A549 (cell line): ENCODE measurements around the gene ANTXR2. TPM values are rescaled to one million over a fixed set of nuclear protein-coding genes. Genes with fewer than 3 reads are reported as not detected.

Experiments used
- ATAC-seq, 2 experiments: fragments of 200-7000 bp in 1 of 2; fragments of >200 bp in 1 of 2; cut with Nextera tagmentation in 1 of 2; cut with Tn5 transposase in 1 of 2; 3 replicates each; pipeline versions ENCODE4 v1.8.0 to v1.9.1; 2018 to 2020; ENCODE audit warnings: mild to moderate bottlenecking in 1 of 2, moderate library complexity in 1 of 2
- CTCF ChIA-PET: fragments of 300-600 bp; sonication (Branson Sonifier 250); formaldehyde crosslinking; extraction: SDS; loops from one replicate; lab custom pipeline; 2021; ENCODE audit warnings: antibody characterized with exemption, inconsistent platforms; lab: Yijun Ruan, JAX
- POLR2A ChIA-PET: fragments of 350-600 bp; formaldehyde crosslinking; extraction: SDS; loops from one replicate; lab custom pipeline; 2021; ENCODE audit warnings: antibody characterized with exemption, inconsistent platforms; lab: Yijun Ruan, JAX
- DNase-seq, 2 experiments: peaks; one replicate each; pipeline versions ENCODE4 v3.0.0 to v3.0.0-alpha.2; 2011 to 2016; ENCODE audit warnings: low read depth in 1 of 2, low spot score in 1 of 2
- FAIRE-seq: peaks from 2 replicates; lab custom pipeline; 2011; peaks lifted over from hg19 to GRCh38; lab: Jason Lieb, UNC
- H3K27ac ChIP-seq, 2 experiments: fragments of >200 bp; sonication (Bioruptor Twin); formaldehyde crosslinking; 3 replicates each; pipeline ENCODE4 v1.5.1; 2016 to 2017
- H3K4me1 ChIP-seq: fragments of >200 bp; sonication (Bioruptor Twin); formaldehyde crosslinking; 3 replicates; pipeline ENCODE4 v1.6.1; 2016
- H3K4me2 ChIP-seq: fragments of >200 bp; sonication (Bioruptor Twin); formaldehyde crosslinking; 3 replicates; pipeline ENCODE4 v1.6.1; 2016
- H3K4me3 ChIP-seq: fragments of >200 bp; sonication (Bioruptor Twin); formaldehyde crosslinking; 3 replicates; pipeline ENCODE4 v1.5.1; 2016
- H3K9me3 ChIP-seq: fragments of >200 bp; sonication (Bioruptor Twin); formaldehyde crosslinking; 3 replicates; pipeline ENCODE4 v1.6.1; 2016
- BCL3 ChIP-seq: fragments of >200 bp; sonication (Bioruptor Twin); formaldehyde crosslinking; IDR thresholded peaks from 3 replicates; pipeline ENCODE4 v1.6.1; 2016
- BHLHE40 ChIP-seq: IDR thresholded peaks from 2 replicates; pipeline ENCODE4 v1.6.1; 2012; ENCODE audit warnings: low read depth, low read length, inconsistent platforms
- CBX2 ChIP-seq: fragments of 200-600 bp; sonication (generic); IDR thresholded peaks from 2 replicates; pipeline ENCODE4 v1.6.1; 2016; ENCODE audit warnings: low read depth, mild to moderate bottlenecking, borderline replicate concordance
- CHD2 ChIP-seq: fragments of 150-350 bp; IDR thresholded peaks from 2 replicates; pipeline ENCODE4 v1.6.1; 2014; ENCODE audit warnings: low read length; ENCODE audit not compliant: partially characterized antibody
- CTCF ChIP-seq: fragments of >200 bp; sonication (Bioruptor Twin); formaldehyde crosslinking; IDR thresholded peaks from 3 replicates; pipeline ENCODE4 v1.5.1; 2016
- E2F6 ChIP-seq: IDR thresholded peaks from 2 replicates; pipeline ENCODE4 v1.6.1; 2012; ENCODE audit warnings: low read depth, borderline replicate concordance
- EHMT2 ChIP-seq: fragments of 200-600 bp; sonication (generic); IDR thresholded peaks from 2 replicates; pipeline ENCODE4 v1.6.1; 2016; ENCODE audit warnings: antibody characterized with exemption, low read depth, mild to moderate bottlenecking, moderate library complexity
- FOSL2 ChIP-seq, 2 experiments: fragments of 450-650 bp in 1 of 2; fragments of >200 bp in 1 of 2; sonication (Bioruptor Twin) in 1 of 2; formaldehyde crosslinking; IDR thresholded peaks; 2 replicates each; pipeline versions ENCODE4 v1.5.0 to v1.6.1; 2016 to 2020; ENCODE audit warnings: mild to moderate bottlenecking in 1 of 2, moderate library complexity in 1 of 2
- HEYL ChIP-seq: fragments of 250-450 bp; sonication (Bioruptor Pico); IDR thresholded peaks from 2 replicates; pipeline ENCODE4 v1.8.0; 2021; ENCODE audit warnings: mild to moderate bottlenecking, moderate library complexity
- HOXA7 ChIP-seq: fragments of 250-450 bp; sonication (Bioruptor Pico); IDR thresholded peaks from 2 replicates; pipeline ENCODE4 v1.5.0; 2020; ENCODE audit warnings: mild to moderate bottlenecking, moderate library complexity
- HOXB13 ChIP-seq: fragments of 250-450 bp; sonication (Bioruptor Pico); IDR thresholded peaks from 2 replicates; pipeline ENCODE4 v1.5.0; 2020; ENCODE audit warnings: low read depth, mild to moderate bottlenecking, moderate library complexity
- KDM1A ChIP-seq: fragments of 200-600 bp; sonication (generic); IDR thresholded peaks from 2 replicates; pipeline ENCODE4 v1.6.1; 2016; ENCODE audit warnings: low read depth, mild to moderate bottlenecking
- MAX ChIP-seq: IDR thresholded peaks from 2 replicates; pipeline ENCODE4 v1.6.1; 2012
- MAZ ChIP-seq: fragments of 150-350 bp; IDR thresholded peaks from 2 replicates; pipeline ENCODE4 v1.6.1; 2014; ENCODE audit warnings: antibody characterized with exemption, low read depth, low read length, borderline replicate concordance
- MYC ChIP-seq: IDR thresholded peaks from 2 replicates; pipeline ENCODE4 v1.6.1; 2012; ENCODE audit warnings: mild to moderate bottlenecking, inconsistent platforms, low read length, improper control_type of control experiment, borderline replicate concordance
- NFE2L2 ChIP-seq: fragments of 150-350 bp; conservative IDR thresholded peaks from 2 replicates; pipeline ENCODE4 v1.6.1; 2014; ENCODE audit warnings: low read length
- SREBF2 ChIP-seq: fragments of 450-650 bp; IDR thresholded peaks from 2 replicates; pipeline ENCODE4 v1.6.1; 2014; ENCODE audit warnings: mild to moderate bottlenecking, moderate library complexity
- TP53 ChIP-seq: fragments of 250-450 bp; sonication (Bioruptor Pico); IDR thresholded peaks from 2 replicates; pipeline ENCODE4 v1.5.0; 2021; ENCODE audit warnings: mild to moderate bottlenecking, moderate library complexity
- ZC3H11A ChIP-seq: fragments of 450-650 bp; IDR thresholded peaks from 2 replicates; pipeline ENCODE4 v1.6.1; 2014; ENCODE audit warnings: antibody characterized with exemption, mild to moderate bottlenecking
- ZFP36 ChIP-seq: fragments of 450-650 bp; IDR thresholded peaks from 2 replicates; pipeline ENCODE4 v1.6.1; 2014; ENCODE audit warnings: borderline replicate concordance; ENCODE audit not compliant: partially characterized antibody
- ZSCAN20 ChIP-seq: fragments of 250-450 bp; sonication (Bioruptor Pico); IDR thresholded peaks from 2 replicates; pipeline ENCODE4 v1.8.0; 2022; ENCODE audit warnings: mild to moderate bottlenecking, moderate library complexity
- WGBS: methylation state at CpG from one replicate; pipeline ENCODE4 v1.1.6; 2017; ENCODE audit errors: missing lambda C conversion rate; 5-methylcytosine and 5-hydroxymethylcytosine counted together
- polyA plus RNA-seq, 4 experiments: library from polyadenylated mRNA; depleted of rRNA in 3 of 4; stranded (reverse); fragments of >200 nt; fragmentation: RNase III in 1 of 4; extraction: RNeasy Plus Mini Kit Qiagen cat#74134 plus additional on column Dnase treatment in 1 of 4; gene quantifications; 2 replicates in 3 of 4; 3 replicates in 1 of 4; pipeline ENCODE4 v1.2.3, GENCODE V29; 2011 to 2017
- TF ChIP-seq, protein P1 (sequence below): fragments of 150-350 bp; IDR thresholded peaks from 2 replicates; pipeline ENCODE4 v1.6.1; 2014; ENCODE audit warnings: low read depth, mild to moderate bottlenecking, low read length
- TF ChIP-seq, protein P2 (sequence below): IDR thresholded peaks from 2 replicates; pipeline ENCODE4 v1.6.1; 2012

The ANTXR2 gene
- polyA plus RNA-seq, 2 of the 4 experiments (the other 2 are of a cell fraction) = 2.3 to 3.0 TPM

DNA sequence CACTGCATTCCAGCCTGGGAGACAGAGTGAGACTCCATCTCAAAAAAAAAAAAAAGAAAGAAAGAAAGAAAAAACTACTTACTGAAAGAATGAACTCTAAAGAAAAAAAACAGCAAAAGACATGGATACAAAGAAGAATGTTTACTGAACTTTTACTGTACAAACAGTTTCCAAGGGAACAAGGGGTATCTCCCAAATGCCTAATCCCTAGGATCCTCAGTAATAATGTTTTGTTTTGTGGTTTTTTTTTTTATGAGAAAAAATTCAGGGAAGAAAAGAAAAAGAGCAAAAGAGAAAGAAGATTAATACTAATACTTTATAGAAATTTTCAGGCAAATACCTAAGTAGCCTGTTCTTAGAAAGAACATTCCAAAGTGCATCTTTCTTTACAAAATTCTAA is 63.2 kb downstream of the ANTXR2 start:
- DNase-seq (no peak), ATAC-seq (no peak), FAIRE-seq (no peak)
- POLR2A ChIA-PET = no interaction called here
- Histone ChIP-seq H3K9me3 (no peaks in the 10 kb centered on the region), H3K4me1 (no peaks in the 10 kb centered on the region), H3K27ac (no peak overlapping the region), H3K4me2 (no peak overlapping the region), H3K4me3 (no peak overlapping the region)
- no peak for TF ChIP-seq ZC3H11A
- no peak for TF ChIP-seq CTCF
- no peak for TF ChIP-seq EHMT2
- TF ChIP-seq MAX = no peak
- TF ChIP-seq E2F6 = no peak
- no peak for TF ChIP-seq NFE2L2
- TF ChIP-seq KDM1A = no peak
- no peak for TF ChIP-seq BCL3
- CTCF ChIA-PET = no interaction called here

- no peak for ATAC-seq
- H3K27ac ChIP-seq = no peak overlapping the region
- H3K9me3 ChIP-seq = no peaks in the 10 kb centered on the region
- H3K4me3 ChIP-seq = no peak overlapping the region
- ChIA-PET CTCF (no interaction called here), POLR2A (no interaction called here)
- no peak overlapping the region for H3K4me2 ChIP-seq
- no peaks in the 10 kb centered on the region for H3K4me1 ChIP-seq
- no peak for DNase-seq
- TF ChIP-seq SREBF2 (no peak), FOSL2 (IDR thresholded peaks at IDR 0.05) (no peak), FOSL2 (CRISPR knock-in tag; IDR thresholded peaks at IDR 0.05) (no peak), ZSCAN20 (CRISPR knock-in tag) (no peak), HOXA7 (CRISPR knock-in tag) (no peak), CBX2 (no peak), BHLHE40 (no peak)
- FAIRE-seq = no peak
- WGBS = 71% methylated on average over 1 of the region's 1 CpG
These were observed 64.1 kb downstream of the ANTXR2 start for GRCh38 chr4:80008971-80009370.

GRCh38 chr4:80008351-80008750 is 64.7 kb downstream of the ANTXR2 start:
- POLR2A ChIA-PET = no interaction called here
- no peaks in the 10 kb centered on the region for H3K4me1 ChIP-seq
- CTCF ChIA-PET = no interaction called here
- DNase-seq (no peak), FAIRE-seq (no peak), ATAC-seq (no peak)
- no peak overlapping the region for H3K4me2 ChIP-seq
- no peak overlapping the region for H3K27ac ChIP-seq
- no peak overlapping the region for H3K4me3 ChIP-seq
- WGBS = 72% methylated on average over 3 of the region's 3 CpGs
- TF ChIP-seq CHD2 (no peak), ZC3H11A (no peak)
- TF ChIP-seq, all 56 proteins: peak for 0
- no peaks in the 10 kb centered on the region for H3K9me3 ChIP-seq

GRCh38 chr4:80007745-80008149 is 65.3 kb downstream of the ANTXR2 start:
- Histone ChIP-seq H3K4me1 (no peaks in the 10 kb centered on the region), H3K9me3 (no peaks in the 10 kb centered on the region), H3K27ac (no peak overlapping the region), H3K4me2 (no peak overlapping the region), H3K4me3 (no peak overlapping the region)
- WGBS = 26% methylated on average over 3 of the region's 3 CpGs
- CTCF ChIA-PET = no interaction called here
- FAIRE-seq = no peak
- no peak for DNase-seq
- POLR2A ChIA-PET = no interaction called here
- ATAC-seq = no peak
- TF ChIP-seq, protein P1, sequence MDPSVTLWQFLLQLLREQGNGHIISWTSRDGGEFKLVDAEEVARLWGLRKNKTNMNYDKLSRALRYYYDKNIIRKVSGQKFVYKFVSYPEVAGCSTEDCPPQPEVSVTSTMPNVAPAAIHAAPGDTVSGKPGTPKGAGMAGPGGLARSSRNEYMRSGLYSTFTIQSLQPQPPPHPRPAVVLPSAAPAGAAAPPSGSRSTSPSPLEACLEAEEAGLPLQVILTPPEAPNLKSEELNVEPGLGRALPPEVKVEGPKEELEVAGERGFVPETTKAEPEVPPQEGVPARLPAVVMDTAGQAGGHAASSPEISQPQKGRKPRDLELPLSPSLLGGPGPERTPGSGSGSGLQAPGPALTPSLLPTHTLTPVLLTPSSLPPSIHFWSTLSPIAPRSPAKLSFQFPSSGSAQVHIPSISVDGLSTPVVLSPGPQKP = no peak
- TF ChIP-seq HOXB13 (CRISPR knock-in tag) = no peak
- no peak for TF ChIP-seq NFE2L2
- no peak for TF ChIP-seq ZFP36
- TF ChIP-seq, protein P2, sequence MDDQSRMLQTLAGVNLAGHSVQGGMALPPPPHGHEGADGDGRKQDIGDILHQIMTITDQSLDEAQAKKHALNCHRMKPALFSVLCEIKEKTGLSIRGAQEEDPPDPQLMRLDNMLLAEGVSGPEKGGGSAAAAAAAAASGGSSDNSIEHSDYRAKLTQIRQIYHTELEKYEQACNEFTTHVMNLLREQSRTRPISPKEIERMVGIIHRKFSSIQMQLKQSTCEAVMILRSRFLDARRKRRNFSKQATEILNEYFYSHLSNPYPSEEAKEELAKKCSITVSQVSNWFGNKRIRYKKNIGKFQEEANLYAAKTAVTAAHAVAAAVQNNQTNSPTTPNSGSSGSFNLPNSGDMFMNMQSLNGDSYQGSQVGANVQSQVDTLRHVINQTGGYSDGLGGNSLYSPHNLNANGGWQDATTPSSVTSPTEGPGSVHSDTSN = no peak
- no peak for TF ChIP-seq KDM1A
- TF ChIP-seq TP53 (CRISPR knock-in tag) = no peak
- TF ChIP-seq HEYL (CRISPR knock-in tag) = no peak
- no peak for TF ChIP-seq MYC
- no peak for TF ChIP-seq MAZ
- no peak for TF ChIP-seq FOSL2 (IDR thresholded peaks at IDR 0.05)
- no peak for TF ChIP-seq FOSL2 (CRISPR knock-in tag; IDR thresholded peaks at IDR 0.05)
